ENCODE results near the gene RADIL.

Gene RADIL

DNA sequence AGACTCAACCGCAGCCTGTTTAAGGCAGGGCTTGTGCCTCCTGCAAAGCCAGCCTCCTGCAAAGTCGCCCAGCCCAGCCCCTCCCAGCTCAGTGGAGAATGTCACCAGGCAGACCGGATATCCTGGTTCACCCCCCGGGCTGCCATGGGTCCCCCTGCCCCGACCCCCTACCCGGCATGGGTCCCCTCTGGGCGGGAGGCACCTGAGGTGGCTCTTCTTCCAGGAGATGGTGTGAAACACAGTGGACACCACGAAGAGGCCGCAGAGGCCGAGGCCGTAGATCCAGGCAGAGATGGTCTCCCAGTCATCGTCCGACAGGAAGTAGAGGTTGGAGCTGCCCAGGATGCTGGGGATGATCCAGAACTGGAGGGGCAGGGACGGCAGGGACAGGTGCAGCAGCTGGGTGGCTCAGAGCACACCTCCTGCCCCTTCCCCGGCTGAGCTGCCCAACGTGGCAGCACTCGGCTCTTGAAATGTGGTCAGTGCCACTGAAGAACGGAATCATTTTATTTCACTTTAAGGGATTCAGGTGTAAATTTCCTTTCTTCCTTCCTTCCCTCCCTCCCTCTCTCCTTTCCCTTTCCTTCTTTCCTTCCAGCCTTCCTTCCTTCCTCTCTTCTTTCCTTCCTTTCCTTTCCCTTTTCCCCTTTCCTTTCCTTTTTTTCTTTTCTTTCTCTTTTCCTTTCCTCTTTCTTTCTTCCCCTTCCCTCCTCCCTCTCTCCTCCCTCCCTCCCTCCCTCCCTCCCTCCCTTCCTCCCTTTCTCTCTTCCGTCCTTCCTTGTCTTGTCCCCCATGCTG is 36.7 kb upstream of the RADIL start:
- Histone ChIP-seq H3K4me3 (ENCODE audit: low read depth, low read length) (no peak overlapping the region), H3K36me3 (ENCODE audit: control insufficient read depth in 2 of 2, insufficient read depth in 1 of 2, low read length in 2 of 2) (no peaks in the 10 kb centered on the region), H3K27ac (ENCODE audit: extremely low read depth, low read depth, low read length) (no peak overlapping the region), H3K4me1 (ENCODE audit: control insufficient read depth, insufficient read depth, low read length) (no peaks in the 10 kb centered on the region), H3K9me3 (ENCODE audit: control insufficient read depth, insufficient read depth, low read depth, low read length) (no peaks in the 10 kb centered on the region)
- ChIA-PET POLR2A (no interaction called here), CTCF (no interaction called here)
- TF ChIP-seq ZNF366 (tag by site-specific recombination; conservative IDR thresholded peaks at IDR 0.05) (peak; percentile 53; the same call in 1 of the 2 replicates), PRDM1 (tag by site-specific recombination; IDR thresholded peaks at IDR 0.05) (peak; percentile 66; the same call in 1 of the 2 replicates), ZNF148 (tag by site-specific recombination; IDR thresholded peaks at IDR 0.05; ENCODE audit: borderline replicate concordance) (no peak)

DNA sequence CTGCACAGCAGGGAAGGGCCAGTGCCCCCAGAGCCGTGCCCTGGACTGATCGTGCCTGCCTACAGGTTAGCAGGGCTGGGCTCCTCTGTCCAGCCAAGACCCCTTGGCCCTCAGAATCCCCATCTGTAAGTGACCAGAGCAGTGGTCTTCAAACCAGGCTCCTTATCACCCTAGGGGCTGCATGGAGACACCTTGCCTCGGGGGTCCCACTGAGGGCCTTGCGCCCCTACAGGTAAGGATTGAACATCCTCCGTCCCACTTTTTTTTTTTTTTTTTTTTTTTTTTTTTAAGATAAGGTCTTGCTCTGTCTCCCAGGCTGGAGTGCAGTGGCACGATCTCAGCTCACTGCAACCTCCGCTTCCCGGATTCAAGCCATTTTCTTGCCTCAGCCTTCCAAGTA is 32.6 kb upstream of the RADIL start:
- H3K36me3 ChIP-seq (ENCODE audit: control insufficient read depth in 2 of 2, insufficient read depth in 1 of 2, low read length in 2 of 2): no peaks in the 10 kb centered on the region
- no peak overlapping the region for H3K4me3 ChIP-seq (ENCODE audit: low read depth, low read length)
- no peak for TF ChIP-seq ZNF449 (tag by site-specific recombination; IDR thresholded peaks at IDR 0.05)
- no peak overlapping the region for H3K27ac ChIP-seq (ENCODE audit: extremely low read depth, low read depth, low read length)
- H3K9me3 ChIP-seq (ENCODE audit: control insufficient read depth, insufficient read depth, low read depth, low read length): no peaks in the 10 kb centered on the region
- CTCF ChIA-PET: interaction anchor here (0.6 kb wide), 1 partner anchor 522 kb away, joined by 4 read pairs; no protein-coding TSS in a partner anchor
- H3K4me1 ChIP-seq (ENCODE audit: control insufficient read depth, insufficient read depth, low read length): no peaks in the 10 kb centered on the region
- POLR2A ChIA-PET: no interaction called here

- POLR2A ChIA-PET: no interaction called here
- no peak overlapping the region for H3K27ac ChIP-seq (ENCODE audit: extremely low read depth, low read depth, low read length)
- no peaks in the 10 kb centered on the region for H3K36me3 ChIP-seq (ENCODE audit: control insufficient read depth in 2 of 2, insufficient read depth in 1 of 2, low read length in 2 of 2)
- TF ChIP-seq PRDM4 (tag by site-specific recombination; IDR thresholded peaks at IDR 0.05): no peak
- no peak overlapping the region for H3K4me3 ChIP-seq (ENCODE audit: low read depth, low read length)
- no peaks in the 10 kb centered on the region for H3K9me3 ChIP-seq (ENCODE audit: control insufficient read depth, insufficient read depth, low read depth, low read length)
- CTCF ChIA-PET: no interaction called here
- no peaks in the 10 kb centered on the region for H3K4me1 ChIP-seq (ENCODE audit: control insufficient read depth, insufficient read depth, low read length)
Observed at GRCh38 chr7:4911111-4911828, 27.8 kb upstream of the RADIL start.

- H3K4me3 ChIP-seq (ENCODE audit: low read depth, low read length): no peak overlapping the region
- TF ChIP-seq ZNF23 (tag by site-specific recombination; IDR thresholded peaks at IDR 0.05; ENCODE audit: borderline replicate concordance) (peak; percentile 92), ZNF138 (tag by site-specific recombination; IDR thresholded peaks at IDR 0.05; ENCODE audit: borderline replicate concordance) (no peak), ZBTB17 (tag by site-specific recombination; IDR thresholded peaks at IDR 0.05) (peak; percentile 86)
- no peak overlapping the region for H3K27ac ChIP-seq (ENCODE audit: extremely low read depth, low read depth, low read length)
- H3K36me3 ChIP-seq (ENCODE audit: control insufficient read depth in 2 of 2, insufficient read depth in 1 of 2, low read length in 2 of 2): no peaks in the 10 kb centered on the region
- ChIA-PET POLR2A (no interaction called here), CTCF (interaction anchor here (2.1 kb wide), 1 partner anchor 23 kb away, joined by 5 read pairs; the partner anchor contains the start of gene RADIL)
- H3K9me3 ChIP-seq (ENCODE audit: control insufficient read depth, insufficient read depth, low read depth, low read length): no peaks in the 10 kb centered on the region
- H3K4me1 ChIP-seq (ENCODE audit: control insufficient read depth, insufficient read depth, low read length): no peaks in the 10 kb centered on the region
Observed at GRCh38 chr7:4906682-4907081, 23.2 kb upstream of the RADIL start.
